ENCODE results near the gene KCNK3.

The KCNK3 gene

GRCh38 chr2:26723475-26723874 lies 31.0 kb downstream of the KCNK3 start:
- H3K4me3 ChIP-seq (ENCODE audit: low read depth, low read length): no peak overlapping the region
- no peak for TF ChIP-seq CTCF (IDR thresholded peaks at IDR 0.05; ENCODE audit: insufficient read depth, low read depth, low read length, missing control alignments)
- no peak for DNase-seq (ENCODE audit: low read depth)

GRCh38 chr2:26723991-26724750 lies 31.6 kb downstream of the KCNK3 start:
- DNase-seq (ENCODE audit: low read depth): no peak
- no peak overlapping the region for H3K4me3 ChIP-seq (ENCODE audit: low read depth, low read length)
- TF ChIP-seq CTCF (IDR thresholded peaks at IDR 0.05; ENCODE audit: insufficient read depth, low read depth, low read length, missing control alignments): no peak

- no peak for DNase-seq (ENCODE audit: low read depth)
- no peak overlapping the region for H3K4me3 ChIP-seq (ENCODE audit: low read depth, low read length)
- no peak for TF ChIP-seq CTCF (IDR thresholded peaks at IDR 0.05; ENCODE audit: insufficient read depth, low read depth, low read length, missing control alignments)
Observed at GRCh38 chr2:26724784-26725520, 32.4 kb downstream of the KCNK3 start.

- DNase-seq (ENCODE audit: low read depth): no peak
- H3K4me3 ChIP-seq (ENCODE audit: low read depth, low read length): no peak overlapping the region
- no peak for TF ChIP-seq CTCF (IDR thresholded peaks at IDR 0.05; ENCODE audit: insufficient read depth, low read depth, low read length, missing control alignments)
Observed at GRCh38 chr2:26725521-26725820, 32.9 kb downstream of the KCNK3 start.

- no peak for TF ChIP-seq CTCF (IDR thresholded peaks at IDR 0.05; ENCODE audit: insufficient read depth, low read depth, low read length, missing control alignments)
- H3K4me3 ChIP-seq (ENCODE audit: low read depth, low read length): no peak overlapping the region
- DNase-seq (ENCODE audit: low read depth): no peak
Observed at GRCh38 chr2:26726228-26726627, 33.7 kb downstream of the KCNK3 start.

GRCh38 chr2:26727641-26728561 lies 35.4 kb downstream of the KCNK3 start:
- H3K4me3 ChIP-seq (ENCODE audit: low read depth, low read length): no peak overlapping the region
- no peak for DNase-seq (ENCODE audit: low read depth)
- peak; percentile 17 for TF ChIP-seq CTCF (IDR thresholded peaks at IDR 0.05; ENCODE audit: insufficient read depth, low read depth, low read length, missing control alignments)

Data from GM12865 (cell line).